GM12873 (cell line): ENCODE data around the gene PPDPF.

ENCODE experiments used
- CTCF ChIP-seq: IDR thresholded peaks from 2 replicates; pipeline ENCODE4 v1.5.1; 2012; ENCODE audit warnings: low read depth, mild to moderate bottlenecking, moderate library complexity, low read length, control low read depth; ENCODE audit not compliant: insufficient read depth; ENCODE audit errors: missing control alignments

Gene PPDPF

GRCh38 chr20:63491078-63491477 is 29.5 kb upstream of the PPDPF start:
- TF ChIP-seq CTCF, result no peak

GRCh38 chr20:63491635-63492230 is 28.8 kb upstream of the PPDPF start:
- TF ChIP-seq CTCF, result no peak

- no peak for TF ChIP-seq CTCF
Observed at GRCh38 chr20:63492518-63492917, 28.0 kb upstream of the PPDPF start.

- TF ChIP-seq CTCF, result no peak
Observed at GRCh38 chr20:63492982-63493381, 27.6 kb upstream of the PPDPF start.

- no peak for TF ChIP-seq CTCF
Observed at GRCh38 chr20:63493563-63494020, 27.0 kb upstream of the PPDPF start.

GRCh38 chr20:63494084-63494419 is 26.5 kb upstream of the PPDPF start:
- no peak for TF ChIP-seq CTCF

- TF ChIP-seq CTCF, result no peak
Observed at GRCh38 chr20:63494420-63495166, 26.0 kb upstream of the PPDPF start.
